ENCODE measurements around the gene SH3D19.
"Not testable (repeated sequence)": the region's sequence is repeated elsewhere in the genome, so short reads cannot be mapped to it uniquely, and the experiment has no call there.

SH3D19 gene

DNA sequence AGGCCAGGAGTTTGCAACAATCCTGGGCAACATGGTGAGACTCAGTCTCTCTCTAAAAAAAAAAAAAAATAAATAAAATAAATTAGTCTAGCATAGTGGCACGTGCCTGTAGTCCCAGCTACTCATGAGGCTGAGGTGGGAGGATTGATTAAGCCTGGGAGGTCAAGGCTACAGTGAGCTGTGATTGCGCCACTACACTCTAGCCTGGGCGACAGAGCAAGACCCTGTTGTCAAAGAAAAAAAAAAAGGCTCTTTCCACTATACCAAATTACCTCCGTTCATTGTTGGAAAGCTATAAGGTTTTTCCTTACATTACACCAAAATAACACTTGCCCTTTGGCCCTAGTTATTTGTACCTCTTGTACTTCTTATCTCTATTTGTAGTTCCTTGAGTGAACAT, 58.3 kb downstream of the SH3D19 start:
- H3K4me3 ChIP-seq (ENCODE audit: low read depth, low read length): no peak overlapping the region
- no peak for DNase-seq (ENCODE audit: low read depth)
- TF ChIP-seq, protein P1, sequence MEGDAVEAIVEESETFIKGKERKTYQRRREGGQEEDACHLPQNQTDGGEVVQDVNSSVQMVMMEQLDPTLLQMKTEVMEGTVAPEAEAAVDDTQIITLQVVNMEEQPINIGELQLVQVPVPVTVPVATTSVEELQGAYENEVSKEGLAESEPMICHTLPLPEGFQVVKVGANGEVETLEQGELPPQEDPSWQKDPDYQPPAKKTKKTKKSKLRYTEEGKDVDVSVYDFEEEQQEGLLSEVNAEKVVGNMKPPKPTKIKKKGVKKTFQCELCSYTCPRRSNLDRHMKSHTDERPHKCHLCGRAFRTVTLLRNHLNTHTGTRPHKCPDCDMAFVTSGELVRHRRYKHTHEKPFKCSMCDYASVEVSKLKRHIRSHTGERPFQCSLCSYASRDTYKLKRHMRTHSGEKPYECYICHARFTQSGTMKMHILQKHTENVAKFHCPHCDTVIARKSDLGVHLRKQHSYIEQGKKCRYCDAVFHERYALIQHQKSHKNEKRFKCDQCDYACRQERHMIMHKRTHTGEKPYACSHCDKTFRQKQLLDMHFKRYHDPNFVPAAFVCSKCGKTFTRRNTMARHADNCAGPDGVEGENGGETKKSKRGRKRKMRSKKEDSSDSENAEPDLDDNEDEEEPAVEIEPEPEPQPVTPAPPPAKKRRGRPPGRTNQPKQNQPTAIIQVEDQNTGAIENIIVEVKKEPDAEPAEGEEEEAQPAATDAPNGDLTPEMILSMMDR (IDR thresholded peaks at IDR 0.05; ENCODE audit: low read depth, low read length, missing control alignments): no peak
- in situ Hi-C loops (cut with HindIII; ENCODE audit: low sequenced_read_pairs): no loop called here

DNA sequence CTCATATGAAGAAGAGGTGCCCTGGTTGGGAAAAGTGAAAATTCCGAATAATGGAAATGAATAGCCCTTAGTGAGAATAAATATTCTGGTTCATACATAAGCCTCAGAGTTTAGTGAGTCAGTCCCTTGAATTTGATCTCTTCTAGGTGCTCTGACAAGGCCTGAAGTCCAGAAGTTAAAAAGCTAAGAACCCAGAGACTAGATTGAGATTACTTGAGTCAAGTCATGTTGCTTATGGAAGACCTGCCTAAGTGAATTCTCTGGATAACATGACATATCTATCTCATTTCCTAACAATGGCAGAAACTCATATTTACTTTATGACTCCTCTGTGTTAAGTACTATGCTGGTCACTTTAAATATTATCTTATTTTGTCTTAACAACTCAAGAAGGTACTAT, 58.9 kb downstream of the SH3D19 start:
- in situ Hi-C loops (cut with HindIII; ENCODE audit: low sequenced_read_pairs): no loop called here
- TF ChIP-seq, protein P1 (IDR thresholded peaks at IDR 0.05; ENCODE audit: low read depth, low read length, missing control alignments): no peak

DNA sequence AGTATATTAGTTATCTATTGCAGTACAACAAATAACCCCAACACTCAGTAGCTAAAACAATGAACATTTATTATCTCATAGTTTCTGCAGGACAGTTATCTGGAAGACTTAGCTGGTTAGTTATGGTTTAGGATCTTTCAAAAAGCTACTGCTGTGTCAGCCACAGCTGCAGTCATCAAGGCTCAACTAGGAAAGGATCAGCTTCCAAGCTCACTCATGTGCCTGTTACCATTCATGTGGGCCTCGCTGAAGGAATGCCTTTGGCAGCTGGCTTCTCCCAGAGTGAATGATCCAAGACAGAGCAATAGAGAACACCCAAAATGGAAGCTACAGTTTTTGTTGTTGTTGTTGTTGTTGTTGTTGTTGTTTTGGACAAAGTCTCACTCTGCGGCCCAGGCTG, 62.0 kb downstream of the SH3D19 start:
- in situ Hi-C loops (cut with HindIII; ENCODE audit: low sequenced_read_pairs): no loop called here
- TF ChIP-seq, protein P1 (IDR thresholded peaks at IDR 0.05; ENCODE audit: low read depth, low read length, missing control alignments): no peak
- no peak for DNase-seq (ENCODE audit: low read depth)
- no peak overlapping the region for H3K4me3 ChIP-seq (ENCODE audit: low read depth, low read length)

More for the DNA sequence above, 58.9 kb downstream of the SH3D19 start:
- no peak for DNase-seq (ENCODE audit: low read depth)
- no peak overlapping the region for H3K4me3 ChIP-seq (ENCODE audit: low read depth, low read length)

DNA sequence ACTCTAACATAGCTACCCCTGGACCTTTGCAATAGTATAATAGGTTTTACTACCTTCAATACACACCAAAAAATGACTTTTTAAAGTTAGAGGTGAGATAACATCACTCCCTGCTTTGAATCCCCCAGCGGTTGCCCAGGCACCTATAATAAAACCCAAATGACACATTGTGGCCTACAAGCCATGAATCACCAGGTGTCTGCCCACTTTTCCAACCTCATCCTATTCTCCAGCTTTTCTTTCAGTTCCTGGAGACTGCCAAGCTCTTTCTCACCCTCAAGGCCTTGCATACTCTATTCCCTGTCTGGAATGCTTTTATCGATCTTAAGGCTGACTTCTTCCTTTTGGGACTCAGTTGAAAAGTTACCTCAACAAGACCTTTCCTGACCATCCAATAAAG, 64.9 kb downstream of the SH3D19 start:
- no peak for DNase-seq (ENCODE audit: low read depth)
- H3K4me3 ChIP-seq (ENCODE audit: low read depth, low read length): no peak overlapping the region
- in situ Hi-C loops (cut with HindIII; ENCODE audit: low sequenced_read_pairs): no loop called here
- TF ChIP-seq, protein P1 (IDR thresholded peaks at IDR 0.05; ENCODE audit: low read depth, low read length, missing control alignments): no peak

DNA sequence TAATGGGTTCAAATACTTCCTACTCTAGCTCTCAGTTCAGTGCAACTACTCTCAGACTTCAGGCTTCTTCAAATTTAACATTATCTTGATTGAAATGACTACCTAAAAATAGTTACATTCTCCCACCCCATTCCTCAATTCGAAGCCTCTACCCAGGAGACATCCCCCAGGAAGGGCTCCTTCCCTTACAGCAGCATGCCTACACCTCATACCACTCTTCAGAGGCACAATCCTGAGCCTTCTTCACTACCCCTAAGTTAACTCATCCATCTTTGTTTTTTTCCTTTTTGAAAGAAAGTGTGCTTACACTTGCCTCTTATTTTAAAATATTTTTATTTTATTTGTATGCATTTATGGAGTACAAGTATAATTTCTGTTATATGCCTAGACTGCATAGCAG, 65.7 kb downstream of the SH3D19 start:
- no peak overlapping the region for H3K4me3 ChIP-seq (ENCODE audit: low read depth, low read length)
- in situ Hi-C loops (cut with HindIII; ENCODE audit: low sequenced_read_pairs): no loop called here
- no peak for DNase-seq (ENCODE audit: low read depth)
- TF ChIP-seq, protein P1 (IDR thresholded peaks at IDR 0.05; ENCODE audit: low read depth, low read length, missing control alignments): no peak

DNA sequence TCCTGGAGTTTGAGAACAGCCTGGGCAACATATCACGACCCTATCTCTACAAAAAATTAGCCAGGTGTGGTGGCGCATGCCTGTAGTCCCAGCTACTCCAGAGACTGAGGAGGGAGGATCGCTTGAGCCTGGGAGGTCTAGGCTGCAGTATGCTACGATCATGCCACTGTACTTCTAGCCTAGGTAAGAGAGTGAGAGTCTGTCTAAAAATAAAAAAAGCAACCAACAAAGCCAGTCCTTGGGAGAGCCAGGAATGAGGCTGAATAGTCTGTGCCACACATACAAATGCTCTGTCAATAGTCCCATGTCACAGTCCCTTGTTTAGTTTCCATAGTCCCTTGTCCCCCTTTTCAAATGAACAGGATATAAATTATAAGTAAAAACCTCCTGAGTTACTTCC, 67.7 kb downstream of the SH3D19 start:
- DNase-seq (ENCODE audit: low read depth): no peak
- TF ChIP-seq, protein P1 (IDR thresholded peaks at IDR 0.05; ENCODE audit: low read depth, low read length, missing control alignments): no peak
- in situ Hi-C loops (cut with HindIII; ENCODE audit: low sequenced_read_pairs): no loop called here
- H3K4me3 ChIP-seq (ENCODE audit: low read depth, low read length): no peak overlapping the region

DNA sequence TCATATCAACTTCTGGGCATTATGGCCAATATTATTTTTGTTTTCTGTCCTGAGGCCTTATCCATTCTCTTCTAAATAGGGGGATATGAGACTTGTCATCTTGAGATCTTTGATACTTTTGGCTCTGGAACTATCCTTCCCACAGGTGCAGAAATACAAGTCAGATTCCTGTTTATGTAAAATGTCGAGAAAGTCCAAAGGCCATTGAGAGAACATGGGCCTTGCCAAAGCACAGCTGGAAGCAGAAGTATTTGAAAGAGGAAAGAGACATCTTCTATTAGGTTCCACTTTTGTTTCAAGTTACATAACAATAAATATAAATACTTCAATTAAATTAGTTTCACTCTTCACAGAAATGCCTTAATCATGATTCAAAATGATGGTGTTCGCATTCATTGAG, 69.3 kb downstream of the SH3D19 start:
- in situ Hi-C loops (cut with HindIII; ENCODE audit: low sequenced_read_pairs): no loop called here
- no peak for DNase-seq (ENCODE audit: low read depth)

DNA sequence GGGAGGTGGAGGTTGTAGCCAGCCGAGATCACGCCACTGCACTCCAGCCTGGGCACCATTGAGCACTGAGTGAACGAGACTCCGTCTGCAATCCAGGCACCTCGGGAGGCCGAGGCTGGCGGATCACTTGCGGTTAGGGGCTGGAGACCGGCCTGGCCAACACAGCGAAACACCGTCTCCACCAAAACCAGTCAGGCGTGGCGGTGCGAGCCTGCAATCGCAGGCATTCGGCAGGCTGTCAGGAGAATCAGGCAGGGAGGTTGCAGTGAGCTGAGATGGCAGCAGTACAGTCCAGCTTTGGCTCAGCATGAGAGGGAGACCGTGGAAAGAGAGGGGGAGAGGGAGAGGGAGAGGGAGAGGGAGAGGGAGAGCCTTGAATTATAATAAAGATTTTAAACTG, 69.7 kb downstream of the SH3D19 start:
- in situ Hi-C loops (cut with HindIII; ENCODE audit: low sequenced_read_pairs); DNase-seq (ENCODE audit: low read depth): not testable (repeated sequence)

More for the DNA sequence above, 69.3 kb downstream of the SH3D19 start:
- TF ChIP-seq, protein P1 (IDR thresholded peaks at IDR 0.05; ENCODE audit: low read depth, low read length, missing control alignments): no peak
- no peak overlapping the region for H3K4me3 ChIP-seq (ENCODE audit: low read depth, low read length)

DNA sequence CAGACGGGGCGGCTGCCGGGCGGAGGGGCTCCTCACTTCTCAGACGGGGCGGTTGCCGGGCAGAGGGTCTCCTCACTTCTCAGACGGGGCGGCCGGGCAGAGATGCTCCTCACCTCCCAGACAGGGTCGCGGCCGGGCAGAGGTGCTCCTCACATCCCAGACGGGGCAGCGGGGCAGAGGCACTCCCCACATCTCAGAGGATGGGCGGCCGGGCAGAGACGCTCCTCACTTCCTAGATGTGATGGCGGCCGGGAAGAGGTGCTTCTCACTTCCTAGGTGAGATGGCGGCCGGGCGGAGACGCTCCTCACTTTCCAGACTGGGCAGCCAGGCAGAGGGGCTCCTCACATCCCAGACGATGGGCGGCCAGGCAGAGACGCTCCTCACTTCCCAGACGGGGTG, 70.2 kb downstream of the SH3D19 start:
- in situ Hi-C loops (cut with HindIII; ENCODE audit: low sequenced_read_pairs); H3K4me3 ChIP-seq (ENCODE audit: low read depth, low read length); DNase-seq (ENCODE audit: low read depth): not testable (repeated sequence)

More for the DNA sequence above, 69.7 kb downstream of the SH3D19 start:
- not testable (repeated sequence) for H3K4me3 ChIP-seq (ENCODE audit: low read depth, low read length)

Measured in astrocyte of the cerebellum (primary cell).